ENCODE results near the gene ACADM. TPM values are rescaled to one million over a fixed set of nuclear protein-coding genes. Genes with fewer than 3 reads are reported as not detected.

Gene ACADM
- total RNA-seq, 1 experiment from 2014 or later: 48.7 TPM

- DNase-seq (ENCODE audit: low read depth, low spot score): no peak
- 0 out of 2 replicates have a peak, but pooled peaks cover 5% of the 10 kb centered on the region for H3K9me2 ChIP-seq (ENCODE audit: insufficient read depth)
- no peaks in the 10 kb centered on the region for H3K9me3 ChIP-seq (ENCODE audit: control insufficient read depth in 1 of 2, insufficient read depth in 1 of 2, low read depth in 1 of 2, low read length in 2 of 2)
- RAD21 ChIA-PET (ENCODE audit: low non-redundant PET in 1 of 2, low total read pairs in 2 of 2, uncharacterized antibody in 2 of 2, unreplicated experiment in 2 of 2): no interaction called here
- no peak overlapping the region for H3K27ac ChIP-seq (ENCODE audit: low read depth, low read length)
- H3K4me1 ChIP-seq (ENCODE audit: control insufficient read depth in 1 of 2, insufficient read depth in 2 of 2, low read length in 2 of 2): no peaks in the 10 kb centered on the region
- TF ChIP-seq EZH2 (IDR thresholded peaks at IDR 0.05): no peak
- TF ChIP-seq SP1 (IDR thresholded peaks at IDR 0.05; ENCODE audit: low read depth): no peak
- TF ChIP-seq, protein P1, sequence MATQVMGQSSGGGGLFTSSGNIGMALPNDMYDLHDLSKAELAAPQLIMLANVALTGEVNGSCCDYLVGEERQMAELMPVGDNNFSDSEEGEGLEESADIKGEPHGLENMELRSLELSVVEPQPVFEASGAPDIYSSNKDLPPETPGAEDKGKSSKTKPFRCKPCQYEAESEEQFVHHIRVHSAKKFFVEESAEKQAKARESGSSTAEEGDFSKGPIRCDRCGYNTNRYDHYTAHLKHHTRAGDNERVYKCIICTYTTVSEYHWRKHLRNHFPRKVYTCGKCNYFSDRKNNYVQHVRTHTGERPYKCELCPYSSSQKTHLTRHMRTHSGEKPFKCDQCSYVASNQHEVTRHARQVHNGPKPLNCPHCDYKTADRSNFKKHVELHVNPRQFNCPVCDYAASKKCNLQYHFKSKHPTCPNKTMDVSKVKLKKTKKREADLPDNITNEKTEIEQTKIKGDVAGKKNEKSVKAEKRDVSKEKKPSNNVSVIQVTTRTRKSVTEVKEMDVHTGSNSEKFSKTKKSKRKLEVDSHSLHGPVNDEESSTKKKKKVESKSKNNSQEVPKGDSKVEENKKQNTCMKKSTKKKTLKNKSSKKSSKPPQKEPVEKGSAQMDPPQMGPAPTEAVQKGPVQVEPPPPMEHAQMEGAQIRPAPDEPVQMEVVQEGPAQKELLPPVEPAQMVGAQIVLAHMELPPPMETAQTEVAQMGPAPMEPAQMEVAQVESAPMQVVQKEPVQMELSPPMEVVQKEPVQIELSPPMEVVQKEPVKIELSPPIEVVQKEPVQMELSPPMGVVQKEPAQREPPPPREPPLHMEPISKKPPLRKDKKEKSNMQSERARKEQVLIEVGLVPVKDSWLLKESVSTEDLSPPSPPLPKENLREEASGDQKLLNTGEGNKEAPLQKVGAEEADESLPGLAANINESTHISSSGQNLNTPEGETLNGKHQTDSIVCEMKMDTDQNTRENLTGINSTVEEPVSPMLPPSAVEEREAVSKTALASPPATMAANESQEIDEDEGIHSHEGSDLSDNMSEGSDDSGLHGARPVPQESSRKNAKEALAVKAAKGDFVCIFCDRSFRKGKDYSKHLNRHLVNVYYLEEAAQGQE (IDR thresholded peaks at IDR 0.05; ENCODE audit: low read depth): no peak
- no peak for TF ChIP-seq SRF (IDR thresholded peaks at IDR 0.05; ENCODE audit: low read depth)
- TF ChIP-seq JUND (IDR thresholded peaks at IDR 0.05): no peak
- TF ChIP-seq EGR1 (IDR thresholded peaks at IDR 0.05; ENCODE audit: low read depth): no peak
- TF ChIP-seq, protein P2, sequence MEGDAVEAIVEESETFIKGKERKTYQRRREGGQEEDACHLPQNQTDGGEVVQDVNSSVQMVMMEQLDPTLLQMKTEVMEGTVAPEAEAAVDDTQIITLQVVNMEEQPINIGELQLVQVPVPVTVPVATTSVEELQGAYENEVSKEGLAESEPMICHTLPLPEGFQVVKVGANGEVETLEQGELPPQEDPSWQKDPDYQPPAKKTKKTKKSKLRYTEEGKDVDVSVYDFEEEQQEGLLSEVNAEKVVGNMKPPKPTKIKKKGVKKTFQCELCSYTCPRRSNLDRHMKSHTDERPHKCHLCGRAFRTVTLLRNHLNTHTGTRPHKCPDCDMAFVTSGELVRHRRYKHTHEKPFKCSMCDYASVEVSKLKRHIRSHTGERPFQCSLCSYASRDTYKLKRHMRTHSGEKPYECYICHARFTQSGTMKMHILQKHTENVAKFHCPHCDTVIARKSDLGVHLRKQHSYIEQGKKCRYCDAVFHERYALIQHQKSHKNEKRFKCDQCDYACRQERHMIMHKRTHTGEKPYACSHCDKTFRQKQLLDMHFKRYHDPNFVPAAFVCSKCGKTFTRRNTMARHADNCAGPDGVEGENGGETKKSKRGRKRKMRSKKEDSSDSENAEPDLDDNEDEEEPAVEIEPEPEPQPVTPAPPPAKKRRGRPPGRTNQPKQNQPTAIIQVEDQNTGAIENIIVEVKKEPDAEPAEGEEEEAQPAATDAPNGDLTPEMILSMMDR (IDR thresholded peaks at IDR 0.05 in 2 of 3, conservative IDR thresholded peaks at IDR 0.05 in 1 of 3; ENCODE audit: borderline replicate concordance in 1 of 3, insufficient read depth in 1 of 3, low read depth in 2 of 3, low read length in 2 of 3): no peak
- TF ChIP-seq RAD21 (IDR thresholded peaks at IDR 0.05; ENCODE audit: low read depth): no peak
- TF ChIP-seq ZNF274 (IDR thresholded peaks at IDR 0.05; ENCODE audit: low read depth, low read length): no peak
- TF ChIP-seq ATF3 (IDR thresholded peaks at IDR 0.05): no peak
- no peak for TF ChIP-seq CBX3 (IDR thresholded peaks at IDR 0.05; ENCODE audit: low read depth)
- no peak for TF ChIP-seq POLR2A (IDR thresholded peaks at IDR 0.05; ENCODE audit: borderline replicate concordance, extremely low read depth, insufficient read depth, insufficient read length)
- TF ChIP-seq FOSL1 (IDR thresholded peaks at IDR 0.05; ENCODE audit: low read depth): no peak
- TF ChIP-seq EZH2phosphoT487 (IDR thresholded peaks at IDR 0.05; ENCODE audit: borderline replicate concordance): no peak
- no peaks in the 10 kb centered on the region for H3K79me2 ChIP-seq (ENCODE audit: insufficient read depth, low read length)
- no peak overlapping the region for H2AFZ ChIP-seq (ENCODE audit: low read depth, low read length, poor library complexity, severe bottlenecking)
- H3K4me3 ChIP-seq (replicated peaks in 1 of 2; ENCODE audit: low read depth in 1 of 2, low read length in 2 of 2): no peak overlapping the region
- no peaks in the 10 kb centered on the region for H4K20me1 ChIP-seq (ENCODE audit: insufficient read depth)
- intact Hi-C loops (cut with micrococcal nuclease): no loop called here
- H3K9ac ChIP-seq (ENCODE audit: low read length): no peak overlapping the region
- BruUV-seq (replicated peaks): no TSS peak
- no peak for ATAC-seq
- CTCF ChIA-PET: no interaction called here
- POLR2A ChIA-PET: no interaction called here
- no peak overlapping the region for H3K4me2 ChIP-seq (ENCODE audit: low read length)
- H3K36me3 ChIP-seq (ENCODE audit: control insufficient read depth in 1 of 2, insufficient read depth in 2 of 2, low read length in 2 of 2): no peaks in the 10 kb centered on the region
- H3K27me3 ChIP-seq (ENCODE audit: insufficient read depth, low read length): no peaks in the 10 kb centered on the region
Measured at GRCh38 chr1:75690547-75690946, 34.0 kb upstream of the ACADM start.

Measured in HCT116 (cell line).